Naive thymus-derived CD4-positive, alpha-beta T cell (primary cell): ENCODE results near the gene CHAC1. TPM values are rescaled to one million over a fixed set of nuclear protein-coding genes. Genes with fewer than 3 reads are reported as not detected.

Experiments used
- ATAC-seq: fragments of 150-1000 bp; cut with Tn5 transposase; 2 replicates; pipeline ENCODE4 v1.10.0; 2021; ENCODE audit warnings: mild to moderate bottlenecking, moderate library complexity
- CTCF ChIA-PET: fragments of 350-600 bp; sonication (Branson Sonifier 250); formaldehyde crosslinking; loops from one replicate; lab custom pipeline; 2021; ENCODE audit warnings: antibody characterized with exemption; lab: Charles Lee
- POLR2A ChIA-PET: fragments of 350-600 bp; sonication (Branson Sonifier 250); formaldehyde crosslinking; loops from one replicate; lab custom pipeline; 2021; ENCODE audit warnings: antibody characterized with exemption, inconsistent platforms; lab: Charles Lee
- DNase-seq, 9 donors: peaks; one replicate each; pipeline versions ENCODE4 v3.0.0 to v3.0.0-alpha.2; 2020 to 2022; ENCODE audit warnings: mixed read lengths in 1 of 9
- H3K27ac ChIP-seq: one replicate; pipeline ENCODE4 v1.7.0; 2013; ENCODE audit warnings: mild to moderate bottlenecking, low read depth, low read length, moderate library complexity
- H3K27me3 ChIP-seq, 2 donors: one replicate each; pipeline ENCODE4 v1.7.0; 2013; ENCODE audit warnings: low read length in 2 of 2, mild to moderate bottlenecking in 2 of 2, moderate library complexity in 2 of 2; ENCODE audit not compliant: control insufficient read depth in 2 of 2, insufficient read depth in 2 of 2
- H3K36me3 ChIP-seq, 3 experiments: 1 replicate in 2 of 3; 2 replicates in 1 of 3; pipeline ENCODE4 v1.7.0; 2013; ENCODE audit warnings: low read length in 3 of 3, mild to moderate bottlenecking in 3 of 3, moderate library complexity in 1 of 3; ENCODE audit not compliant: insufficient read depth in 3 of 3, control insufficient read depth in 2 of 3
- H3K4me1 ChIP-seq, 2 donors: one replicate each; pipeline ENCODE4 v1.7.0; 2013; ENCODE audit warnings: low read length in 2 of 2, mild to moderate bottlenecking in 2 of 2, moderate library complexity in 1 of 2; ENCODE audit not compliant: control insufficient read depth in 2 of 2, insufficient read depth in 2 of 2
- H3K4me3 ChIP-seq: 2 replicates; pipeline ENCODE4 v1.7.0; 2013; ENCODE audit warnings: mild to moderate bottlenecking, low read length
- H3K9me3 ChIP-seq, 3 experiments: 1 replicate in 2 of 3; 2 replicates in 1 of 3; pipeline ENCODE4 v1.7.0; 2013; ENCODE audit warnings: low read length in 3 of 3; ENCODE audit not compliant: control insufficient read depth in 2 of 3
- H3K27ac Mint-ChIP-seq, 9 donors: one replicate each; pipeline ENCODE4 v1.8.0; 2020 to 2022; ENCODE audit warnings: mixed read lengths in 9 of 9, mild to moderate bottlenecking in 8 of 9, moderate library complexity in 5 of 9, inconsistent platforms in 2 of 9
- H3K27me3 Mint-ChIP-seq, 5 donors: one replicate each; pipeline ENCODE4 v1.8.0; 2021 to 2022; ENCODE audit warnings: mixed read lengths in 5 of 5, mild to moderate bottlenecking in 1 of 5
- H3K36me3 Mint-ChIP-seq, 5 donors: one replicate each; pipeline ENCODE4 v1.8.0; 2020 to 2022; ENCODE audit warnings: mixed read lengths in 5 of 5, mild to moderate bottlenecking in 3 of 5, inconsistent platforms in 1 of 5
- H3K4me1 Mint-ChIP-seq, 7 donors: one replicate each; pipeline ENCODE4 v1.8.0; 2020 to 2022; ENCODE audit warnings: mixed read lengths in 7 of 7, mild to moderate bottlenecking in 3 of 7, inconsistent platforms in 1 of 7
- H3K4me3 Mint-ChIP-seq, 10 donors: one replicate each; pipeline ENCODE4 v1.8.0; 2020 to 2022; ENCODE audit warnings: mild to moderate bottlenecking in 10 of 10, mixed read lengths in 10 of 10, moderate library complexity in 6 of 10, inconsistent platforms in 2 of 10
- H3K9me3 Mint-ChIP-seq, 11 donors: one replicate each; pipeline ENCODE4 v1.8.0; 2020 to 2022; ENCODE audit warnings: mixed read lengths in 11 of 11, mild to moderate bottlenecking in 4 of 11, inconsistent platforms in 1 of 11, moderate library complexity in 1 of 11
- intact Hi-C, 2 donors: fragments of 100-400 bp; cut with micrococcal nuclease; formaldehyde crosslinking; loops; one replicate each; pipeline ENCODE4 v1.15.1; 2023
- polyA plus RNA-seq, 2 donors: library from polyadenylated mRNA; unstranded; fragments of 300-500 nt; fragmentation: Illumina TruSeq; gene quantifications; one replicate each; pipeline ENCODE4 v1.2.3, GENCODE V29; 2021
- total RNA-seq, 6 experiments: library from RNA in 5 of 6; stranded (reverse) in 5 of 6; gene quantifications; 1 replicate in 5 of 6; 2 replicates in 1 of 6; pipeline ENCODE4 v1.2.3 and lab custom pipeline; 2021 to 2026

CHAC1 gene
- total and polyA plus RNA-seq, 7 experiments from 2014 or later = 0.24 to 5.7 (median 0.86) TPM; not detected in 1

DNA sequence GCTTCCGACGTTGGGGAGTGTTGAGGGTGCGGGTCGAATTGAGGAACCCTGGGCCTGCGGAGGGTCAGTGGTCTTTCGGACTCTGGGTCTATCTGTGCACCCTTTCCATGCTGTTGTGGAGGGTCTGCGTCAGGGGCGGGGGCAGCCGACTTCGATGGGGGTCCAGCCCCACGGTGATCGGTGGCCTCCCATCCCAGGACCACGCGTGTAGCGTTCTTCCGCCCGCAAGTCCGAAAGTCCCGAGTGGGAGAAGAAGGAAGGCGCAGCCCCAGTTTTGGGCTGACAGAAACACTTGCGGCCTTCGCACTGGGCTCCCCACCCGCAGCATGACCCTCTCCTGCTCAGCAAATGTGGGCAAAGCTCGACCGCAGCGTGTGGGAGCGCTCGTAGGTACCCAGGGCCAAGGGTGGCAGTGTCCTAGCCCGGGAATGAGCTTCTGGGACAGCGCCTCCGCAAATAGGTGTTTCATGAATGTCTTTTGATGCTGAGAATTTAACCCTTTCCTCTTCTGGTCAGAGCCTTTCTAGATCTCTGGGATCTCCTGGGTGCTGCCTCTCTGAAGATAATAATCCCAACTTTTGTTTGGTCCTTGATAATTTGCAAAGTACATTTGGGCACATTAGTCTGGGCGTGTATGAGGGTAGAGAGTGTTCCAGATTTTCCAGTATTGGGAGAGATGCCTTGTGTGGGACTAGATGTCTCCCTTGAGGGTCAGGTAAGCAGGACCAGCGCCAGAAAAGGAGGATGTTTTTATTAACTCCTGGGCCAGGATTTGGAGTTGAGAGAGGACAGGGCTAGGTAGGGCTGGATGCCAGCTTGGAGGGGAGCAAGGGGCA lies 26.4 kb upstream of the CHAC1 start:
- CTCF ChIA-PET = no interaction called here
- Histone ChIP-seq H3K36me3 (no peaks in the 10 kb centered on the region), H3K27ac (no peak overlapping the region), H3K27me3 (peaks cover 5 to 42% of the 10 kb centered on the region in 2 donors), H3K9me3 (no peaks in the 10 kb centered on the region), H3K4me1 (peaks cover 19 to 54% of the 10 kb centered on the region in 2 donors), H3K4me3 (no peak overlapping the region)
- peaks cover 41 to 76% (median 43%) of the 10 kb centered on the region in 5 donors for H3K27me3 Mint-ChIP-seq
- DNase-seq = no peak
- intact Hi-C loops = no loop called here
- H3K4me3 Mint-ChIP-seq = peak overlapping the region; percentile 47 to 96 (median 78)
- no peak for ATAC-seq
- no peak overlapping the region for H3K27ac Mint-ChIP-seq
- POLR2A ChIA-PET = interaction anchor here (1.3 to 6.5 kb wide), 2 partner anchors 15 to 26 kb away, joined by 3 to 23 read pairs; partner anchors contain the start of gene CHAC1
- peaks cover 27 to 49% (median 43%) of the 10 kb centered on the region in 7 donors for H3K4me1 Mint-ChIP-seq
- peaks cover 0 to 2% (median 0%) of the 10 kb centered on the region in 11 donors for H3K9me3 Mint-ChIP-seq
- peaks cover 0 to 4% (median 0%) of the 10 kb centered on the region in 5 donors for H3K36me3 Mint-ChIP-seq

DNA sequence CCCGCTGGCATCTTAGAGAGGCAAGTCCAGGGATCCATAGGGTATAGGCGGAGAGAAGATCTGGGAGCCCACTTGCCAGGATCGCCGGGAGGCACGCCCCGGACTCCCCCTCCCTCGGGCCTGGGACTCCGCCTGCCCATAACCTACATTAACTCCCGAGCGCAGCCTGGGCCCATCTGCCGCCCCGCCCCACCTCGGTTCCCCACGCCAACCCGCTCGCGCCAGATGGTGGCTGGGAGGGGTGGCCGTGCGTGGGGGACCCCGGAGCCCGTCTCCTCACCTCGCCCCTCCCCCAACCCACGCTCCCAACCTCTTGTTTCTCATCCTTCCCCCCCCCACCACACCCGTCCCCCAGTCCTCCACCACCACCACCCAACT lies 25.8 kb upstream of the CHAC1 start:
- Mint-ChIP-seq H3K27ac (no peak overlapping the region), H3K4me1 (peaks cover 27 to 53% (median 46%) of the 10 kb centered on the region in 7 donors), H3K4me3 (peak overlapping the region; percentile 47 to 96 (median 81)), H3K36me3 (peaks cover 0 to 4% (median 0%) of the 10 kb centered on the region in 5 donors), H3K9me3 (peaks cover 0 to 2% (median 0%) of the 10 kb centered on the region in 11 donors), H3K27me3 (peaks cover 45 to 82% (median 49%) of the 10 kb centered on the region in 5 donors)
- Histone ChIP-seq H3K4me1 (peaks cover 19 to 54% of the 10 kb centered on the region in 2 donors), H3K27ac (no peak overlapping the region), H3K4me3 (no peak overlapping the region), H3K9me3 (no peaks in the 10 kb centered on the region), H3K27me3 (peaks cover 5 to 43% of the 10 kb centered on the region in 2 donors), H3K36me3 (no peaks in the 10 kb centered on the region)
- ATAC-seq (no peak), DNase-seq (no peak)
- intact Hi-C loops = no loop called here
- ChIA-PET CTCF (interaction anchor here (1.1 to 5.2 kb wide), 2 partner anchors 10 to 21 kb away, joined by 3 to 31 read pairs; no protein-coding TSS in a partner anchor), POLR2A (no interaction called here)

GRCh38 chr15:40927873-40928806 lies 25.1 kb upstream of the CHAC1 start:
- Mint-ChIP-seq H3K4me3 (peak overlapping the region; percentile 79 to 96 (median 83)), H3K9me3 (peaks cover 0 to 2% (median 0%) of the 10 kb centered on the region in 11 donors), H3K36me3 (peaks cover 0 to 4% (median 0%) of the 10 kb centered on the region in 5 donors), H3K27me3 (peaks cover 47 to 80% (median 51%) of the 10 kb centered on the region in 5 donors), H3K27ac (no peak overlapping the region), H3K4me1 (peaks cover 27 to 53% (median 46%) of the 10 kb centered on the region in 7 donors)
- Histone ChIP-seq H3K27me3 (peaks cover 5 to 43% of the 10 kb centered on the region in 2 donors), H3K4me1 (peaks cover 19 to 54% of the 10 kb centered on the region in 2 donors), H3K4me3 (peak overlapping the region; percentile 68), H3K36me3 (no peaks in the 10 kb centered on the region), H3K9me3 (no peaks in the 10 kb centered on the region), H3K27ac (no peak overlapping the region)
- ATAC-seq (no peak), DNase-seq (no peak)
- ChIA-PET POLR2A (interaction anchor here (1.3 kb wide), 1 partner anchor 21 kb away, joined by 4 read pairs; no protein-coding TSS in a partner anchor), CTCF (interaction anchor here (1.1 to 5.2 kb wide), 3 partner anchors 11 to 22 kb away, joined by 3 to 31 read pairs (median 6); no protein-coding TSS in a partner anchor)
- intact Hi-C loops = loop anchor here (1.0 to 2.0 kb wide), 2 partner anchors 23 to 25 kb away; partner anchors contain the start of gene CHAC1 (in 1 of the 2)

DNA sequence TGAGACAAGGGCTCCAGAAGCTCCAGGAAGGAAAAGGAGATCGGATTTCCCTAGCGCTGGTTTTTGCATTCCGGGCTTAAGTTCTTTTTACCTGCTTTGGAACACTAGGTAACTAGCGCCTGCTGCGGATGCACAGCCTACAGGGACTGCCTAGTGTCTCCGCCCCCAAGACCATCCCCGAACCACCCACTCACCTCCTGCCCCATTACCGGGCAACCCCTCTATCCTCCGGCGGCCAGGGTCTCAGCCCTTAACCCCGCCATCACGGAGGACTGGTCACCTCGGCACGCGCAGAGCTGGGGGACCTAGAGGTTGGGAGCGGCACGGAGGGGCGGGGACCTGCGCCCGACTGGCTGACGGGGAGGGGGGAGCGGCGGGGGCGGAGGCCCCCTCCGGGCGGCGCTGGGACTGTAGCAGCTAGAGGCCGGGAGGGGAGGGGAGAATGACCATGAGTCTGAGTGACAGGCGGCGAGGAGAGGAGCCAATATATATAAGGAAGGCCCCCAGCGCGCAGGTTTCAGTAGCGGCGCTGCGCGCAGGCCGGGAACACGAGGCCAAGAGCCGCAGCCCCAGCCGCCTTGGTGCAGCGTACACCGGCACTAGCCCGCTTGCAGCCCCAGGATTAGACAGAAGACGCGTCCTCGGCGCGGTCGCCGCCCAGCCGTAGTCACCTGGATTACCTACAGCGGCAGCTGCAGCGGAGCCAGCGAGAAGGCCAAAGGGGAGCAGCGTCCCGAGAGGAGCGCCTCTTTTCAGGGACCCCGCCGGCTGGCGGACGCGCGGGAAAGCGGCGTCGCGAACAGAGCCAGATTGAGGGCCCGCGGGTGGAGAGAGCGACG lies 24.2 kb upstream of the CHAC1 start, which contains the start of gene DLL4:
TSS of gene DLL4 (plus strand) at position 520 of the 839 bp plus-strand sequence. CDS start 329 bp downstream, outside the sequence.
- Mint-ChIP-seq H3K4me3 (peak within 1 kb of the TSS; percentile 80 to 96 (median 83)), H3K9me3 (peaks cover 0 to 2% (median 0%) of the 10 kb centered on the region in 11 donors), H3K4me1 (peaks cover 27 to 53% (median 49%) of the 10 kb centered on the region in 7 donors), H3K36me3 (peaks cover 0 to 4% (median 0%) of the 10 kb centered on the region in 5 donors), H3K27me3 (peaks cover 53 to 80% (median 56%) of the 10 kb centered on the region in 5 donors), H3K27ac (peak within 1 kb of the TSS in 2 of 9 donors; percentile 32 to 55)
- peak within 1 kb of the TSS; percentile 68 for H3K4me3 ChIP-seq
- intact Hi-C loops = loop anchor here (1.0 to 2.0 kb wide), 3 partner anchors 13 to 24 kb away; partner anchors contain the start of gene CHAC1 (in 1 of the 2)
- ChIA-PET POLR2A (interaction anchor here (1.3 kb wide), 1 partner anchor 20 kb away, joined by 4 read pairs; no protein-coding TSS in a partner anchor), CTCF (interaction anchor here (0.6 to 5.2 kb wide), 5 partner anchors 11 to 90 kb away, joined by 3 to 31 read pairs (median 6); no protein-coding TSS in a partner anchor)
- no peak within 1 kb of the TSS for H3K27ac ChIP-seq
- ATAC-seq (peak; percentile 56), DNase-seq (peak in 6 of 9 donors; percentile 36 to 54 (median 48))
- H3K4me1 ChIP-seq = peaks cover 19 to 54% of the 10 kb centered on the region in 2 donors
- no peaks in the 10 kb centered on the region for H3K36me3 ChIP-seq
- H3K9me3 ChIP-seq = no peaks in the 10 kb centered on the region
- peaks cover 5 to 43% of the 10 kb centered on the region in 2 donors for H3K27me3 ChIP-seq

GRCh38 chr15:40929660-40930429 lies 23.4 kb upstream of the CHAC1 start:
- Histone ChIP-seq H3K27me3 (peaks cover 5 to 43% of the 10 kb centered on the region in 2 donors), H3K9me3 (no peaks in the 10 kb centered on the region), H3K4me1 (peaks cover 19 to 54% of the 10 kb centered on the region in 2 donors), H3K27ac (no peak overlapping the region), H3K36me3 (no peaks in the 10 kb centered on the region), H3K4me3 (peak overlapping the region; percentile 68)
- ChIA-PET CTCF (interaction anchor here (0.5 to 5.2 kb wide), 4 partner anchors 9 to 360 kb away, joined by 3 to 31 read pairs (median 12); no protein-coding TSS in a partner anchor), POLR2A (interaction anchor here (0.9 kb wide), 1 partner anchor 13 kb away, joined by 3 read pairs; no protein-coding TSS in a partner anchor)
- Mint-ChIP-seq H3K36me3 (peaks cover 0 to 4% (median 0%) of the 10 kb centered on the region in 5 donors), H3K4me3 (peak overlapping the region; percentile 78 to 96 (median 83)), H3K27ac (peak overlapping the region in 2 of 9 donors; percentile 32 to 55), H3K9me3 (peaks cover 0 to 2% (median 0%) of the 10 kb centered on the region in 11 donors), H3K4me1 (peaks cover 27 to 53% (median 49%) of the 10 kb centered on the region in 7 donors), H3K27me3 (peaks cover 52 to 73% (median 56%) of the 10 kb centered on the region in 5 donors)
- ATAC-seq = no peak
- no peak for DNase-seq
- intact Hi-C loops = loop anchor here (1.0 to 2.0 kb wide), 3 partner anchors 12 to 25 kb away; partner anchors contain the start of gene CHAC1 (in 1 of the 2)
